SKM-1 (cell line): ENCODE results near the gene PTPRR.
A peak's percentile ranks its signal among the peaks of the same experiment; 100 is the strongest.
"Not testable (repeated sequence)": the region's sequence is repeated elsewhere in the genome, so short reads cannot be mapped to it uniquely, and the experiment has no call there.

Source experiments
- DNase-seq: peaks from one replicate; lab custom pipeline; 2025; ENCODE audit not compliant: unreplicated experiment; lab: John Stamatoyannopoulos, UW

The PTPRR gene

GRCh38 chr12:70752327-70752726 lies 168.2 kb downstream of the PTPRR start:
- DNase-seq: no peak

- DNase-seq: no peak
Observed at GRCh38 chr12:70749931-70750330, 170.6 kb downstream of the PTPRR start.

DNA sequence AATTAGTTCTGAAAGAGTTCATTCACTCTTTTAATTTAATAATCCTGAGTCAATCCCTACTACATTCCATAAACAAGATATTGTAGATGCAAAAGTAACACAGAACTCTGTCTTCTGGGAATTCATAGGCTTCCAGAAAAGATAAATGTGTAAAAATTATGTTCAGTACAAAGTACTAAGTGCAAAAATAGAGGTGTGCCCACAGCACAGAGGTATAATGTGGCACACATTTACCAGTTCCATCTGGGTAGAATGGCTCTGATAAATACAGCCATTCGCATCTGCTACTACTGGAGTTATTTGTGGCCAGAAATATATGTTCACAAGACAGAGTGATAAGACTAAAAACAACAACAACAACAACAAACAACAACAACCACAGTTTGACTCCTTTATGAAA lies 171.7 kb downstream of the PTPRR start:
- no peak for DNase-seq

- no peak for DNase-seq
Observed at GRCh38 chr12:70747445-70748260, 172.9 kb downstream of the PTPRR start.

GRCh38 chr12:70745048-70745447 lies 175.5 kb downstream of the PTPRR start:
- no peak for DNase-seq

GRCh38 chr12:70744178-70744577 lies 176.4 kb downstream of the PTPRR start:
- DNase-seq: no peak

DNA sequence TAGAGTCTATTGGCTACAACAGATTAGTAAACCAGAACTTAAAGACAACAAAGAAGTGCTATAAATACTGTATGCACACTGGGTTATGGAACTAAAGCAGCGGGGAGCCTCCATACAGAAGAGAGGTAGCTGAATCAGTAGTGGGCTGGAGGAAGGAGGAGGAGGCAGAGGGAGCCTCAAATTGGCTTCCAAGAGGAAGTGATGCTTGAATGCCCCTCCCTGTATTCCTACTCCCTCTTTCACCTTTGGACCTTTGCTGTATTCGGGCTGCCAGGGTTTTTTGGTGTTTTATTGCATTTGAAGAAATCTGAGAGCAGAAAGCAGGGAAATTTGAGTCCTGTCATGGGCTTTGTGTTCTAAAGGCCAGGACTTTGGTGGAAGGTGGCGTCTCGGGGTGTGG lies 179.3 kb downstream of the PTPRR start:
- no peak for DNase-seq

GRCh38 chr12:70739756-70740155 lies 180.8 kb downstream of the PTPRR start:
- no peak for DNase-seq

DNA sequence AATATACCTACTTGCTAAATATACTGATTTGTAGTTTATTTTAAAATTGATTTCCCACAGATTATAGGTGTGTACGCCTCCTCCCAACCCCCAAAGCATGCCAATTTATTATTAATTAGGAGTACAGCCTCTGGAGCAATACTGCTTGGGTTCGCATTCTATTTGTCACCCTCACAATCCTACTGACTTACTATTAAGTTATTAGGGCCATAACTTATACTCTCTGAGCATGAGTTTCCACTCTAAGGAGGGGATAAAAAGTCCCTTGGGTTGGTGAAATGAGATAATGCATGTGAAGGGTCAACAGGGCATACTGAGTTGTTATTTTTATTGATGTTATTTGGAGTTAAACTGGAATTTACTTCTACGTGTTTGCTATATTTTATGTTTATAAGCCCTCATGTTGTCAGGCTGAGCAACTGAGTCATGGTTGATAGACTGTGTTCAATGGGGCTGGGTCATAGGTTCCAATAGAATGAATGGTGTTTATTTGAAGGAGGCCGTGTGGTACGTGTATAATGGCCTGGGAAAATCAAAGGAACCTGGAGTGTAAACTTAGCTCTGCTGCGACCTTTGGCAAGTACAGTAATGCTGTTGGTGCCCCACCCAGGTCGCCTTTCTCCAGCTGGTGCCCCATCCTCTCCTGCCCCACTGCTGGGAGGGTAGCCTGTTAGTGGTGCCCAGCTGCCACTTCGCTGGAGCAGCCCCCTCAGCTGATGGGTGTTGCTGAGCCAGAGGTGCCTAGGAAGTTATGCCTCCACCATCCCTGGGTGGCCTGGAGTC lies 184.0 kb downstream of the PTPRR start:
- no peak for DNase-seq

DNA sequence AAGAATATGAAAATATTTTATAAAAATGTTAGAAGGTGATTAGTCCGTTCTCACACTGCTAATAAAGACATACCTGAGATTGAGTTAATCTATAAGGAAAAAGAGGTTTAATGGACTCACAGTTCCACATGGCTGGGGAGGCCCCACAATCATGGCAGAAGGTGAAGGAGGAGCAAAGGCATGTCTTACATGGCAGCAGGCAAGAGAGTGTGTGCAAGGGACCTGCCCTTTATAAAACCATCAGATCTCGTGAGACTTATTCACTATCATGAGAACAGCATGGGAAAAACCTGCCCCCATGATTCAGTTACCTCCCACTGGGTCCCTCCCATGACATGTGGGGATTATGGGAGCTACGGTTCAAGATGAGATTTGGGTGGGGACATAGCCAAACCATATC lies 185.3 kb downstream of the PTPRR start:
- DNase-seq: not testable (repeated sequence)

GRCh38 chr12:70733385-70733784 lies 187.2 kb downstream of the PTPRR start:
- peak; percentile 36 for DNase-seq

GRCh38 chr12:70732287-70732686 lies 188.3 kb downstream of the PTPRR start:
- DNase-seq: no peak

- no peak for DNase-seq
Observed at GRCh38 chr12:70730675-70731180, 189.8 kb downstream of the PTPRR start.

- DNase-seq: no peak
Observed at GRCh38 chr12:70724444-70724843, 196.1 kb downstream of the PTPRR start.

GRCh38 chr12:70722584-70723343 lies 197.8 kb downstream of the PTPRR start:
- DNase-seq: no peak

DNA sequence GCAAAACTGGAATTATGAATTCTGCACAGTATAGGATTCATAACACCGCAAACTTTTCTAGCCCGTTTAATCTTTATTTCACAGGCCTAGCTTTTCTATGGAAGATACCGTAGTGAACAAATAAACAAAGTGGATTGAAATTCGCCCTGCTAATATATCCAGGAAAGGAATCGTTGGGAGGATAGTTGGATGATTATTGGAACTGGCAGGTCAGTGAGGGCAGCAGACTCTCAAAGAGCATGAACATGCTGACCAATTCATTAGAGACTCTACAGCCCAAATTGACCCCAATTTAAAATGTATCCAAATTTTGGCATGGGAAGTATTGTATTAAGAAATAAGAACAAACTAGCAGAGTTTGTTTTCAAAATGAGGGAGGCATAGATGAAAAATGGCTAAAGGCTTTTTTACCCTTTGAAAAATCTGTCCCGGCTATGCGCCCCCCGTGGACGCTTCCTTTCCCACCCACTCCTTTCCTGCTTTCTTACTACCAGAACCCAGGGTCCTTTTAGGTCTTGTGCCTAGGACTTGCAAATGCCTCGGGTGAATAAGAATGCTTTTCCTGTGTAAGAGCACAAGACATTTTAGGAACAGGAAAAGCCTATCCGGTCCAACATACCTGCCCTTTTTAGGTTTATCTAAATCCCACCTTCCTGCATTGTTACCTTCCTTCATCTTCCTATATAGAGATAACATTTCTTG lies 198.7 kb downstream of the PTPRR start:
- no peak for DNase-seq

DNA sequence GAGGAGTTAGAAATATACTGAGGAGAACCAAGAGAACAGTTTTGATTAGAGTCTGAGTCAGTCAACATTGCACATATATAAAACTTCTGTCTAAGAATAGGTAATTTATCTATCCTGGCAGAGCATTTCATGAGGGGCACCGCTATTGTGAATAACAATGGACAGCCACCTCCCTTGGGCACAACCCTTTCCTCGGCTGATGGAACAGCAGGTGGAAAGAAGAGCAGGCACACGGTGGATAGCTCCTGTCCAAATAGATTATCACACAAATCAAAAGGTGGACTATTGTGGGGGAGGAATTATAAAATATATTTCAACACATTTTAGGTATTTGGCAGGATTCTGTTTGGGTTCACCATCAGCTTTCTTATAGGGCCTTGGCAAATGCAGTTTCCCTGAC lies 199.3 kb downstream of the PTPRR start:
- DNase-seq: no peak

DNA sequence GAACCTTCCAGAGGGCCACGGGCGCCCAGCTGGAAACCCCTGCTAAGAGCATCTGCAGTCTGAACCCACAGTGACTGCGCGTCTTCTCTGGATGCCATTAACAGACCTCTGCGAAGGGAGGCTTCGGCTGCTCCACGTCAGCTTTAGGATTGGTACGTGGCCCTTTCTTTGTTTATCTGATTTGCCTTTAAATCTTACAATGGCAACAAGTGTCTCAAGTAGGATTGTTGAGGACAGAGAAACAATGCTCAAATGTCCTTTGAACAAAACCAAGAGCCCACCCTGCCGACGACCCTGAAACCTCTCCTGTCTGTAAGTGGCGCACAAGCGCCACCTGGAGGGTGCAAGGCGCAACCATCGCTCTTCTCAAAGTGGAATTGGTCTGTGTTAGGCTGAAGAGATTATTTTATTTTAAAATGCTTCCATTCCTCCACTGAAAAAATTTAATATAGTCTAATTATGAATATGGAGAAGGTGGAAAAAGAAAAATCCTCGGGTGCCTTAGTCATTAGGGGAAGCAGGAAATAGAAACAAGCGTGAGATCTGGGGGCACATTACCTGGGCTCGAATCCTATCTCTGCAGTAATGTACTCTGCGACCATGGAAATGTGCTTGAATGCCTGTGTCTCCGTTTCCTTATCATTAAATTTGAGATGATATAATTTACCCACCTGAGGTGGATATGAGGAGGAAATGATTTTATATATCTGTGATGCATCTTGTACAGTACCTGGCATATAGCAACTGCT lies 200.7 kb downstream of the PTPRR start:
- no peak for DNase-seq

GRCh38 chr12:70719071-70719470 lies 201.5 kb downstream of the PTPRR start:
- no peak for DNase-seq

DNA sequence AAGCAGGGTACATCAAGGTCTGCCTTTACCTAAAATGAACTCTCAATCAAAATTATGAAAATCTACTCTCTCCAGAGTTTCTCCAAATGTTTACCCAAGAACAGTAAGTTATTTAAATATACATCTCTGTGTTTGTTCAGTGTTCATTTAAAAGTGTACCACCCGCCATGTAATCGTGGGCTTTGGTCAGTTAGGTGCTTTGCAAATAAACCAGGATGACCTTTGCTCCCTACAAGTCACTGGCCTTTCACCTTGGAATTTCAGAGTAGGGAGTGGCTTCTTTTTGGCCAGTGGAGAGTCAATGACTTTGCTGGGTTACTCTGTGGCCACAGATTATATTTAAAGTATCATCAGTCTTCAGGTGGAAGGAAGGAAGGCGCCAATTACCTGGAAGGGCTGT lies 208.7 kb downstream of the PTPRR start:
- no peak for DNase-seq
